ENCODE results near the gene TUBB.

The TUBB gene

DNA sequence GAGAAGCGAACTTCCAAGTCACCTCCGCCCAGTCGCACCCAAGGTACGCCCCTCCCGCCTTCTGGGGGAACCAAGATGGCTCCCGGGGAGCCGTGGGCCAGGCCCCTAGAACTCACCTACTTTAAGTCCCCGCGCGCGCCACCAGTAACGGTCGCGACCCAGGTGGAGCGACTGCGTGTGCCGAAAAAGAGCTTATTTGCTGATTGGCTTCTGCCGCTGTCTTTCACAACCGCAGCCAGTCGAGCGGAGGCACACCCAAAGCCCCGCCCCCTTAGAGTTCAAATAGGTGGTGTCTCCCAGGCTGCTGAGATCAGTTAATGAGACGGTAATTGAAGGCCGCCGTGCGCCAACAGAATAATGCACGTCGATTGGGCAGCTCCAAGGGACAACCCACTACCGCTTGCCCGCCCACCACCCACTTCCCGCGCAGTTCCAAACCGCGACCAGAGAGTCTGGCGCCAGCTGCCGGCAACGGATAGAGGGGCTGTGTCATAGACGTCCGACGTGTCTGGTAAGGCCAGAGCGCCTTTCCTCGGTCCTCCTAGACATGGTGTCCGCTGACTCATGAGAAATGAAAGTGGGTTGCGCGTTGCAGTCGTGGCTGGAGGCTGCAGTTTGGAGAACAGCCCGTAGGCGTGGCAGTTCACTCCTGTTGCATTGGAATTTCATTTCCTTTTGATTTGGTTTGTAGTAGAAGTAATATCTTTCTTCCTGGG lies 2.9 kb upstream of the TUBB start, which contains the start of gene MDC1 (continued):
- TF ChIP-seq ZBTB20 (tag by site-specific recombination; IDR thresholded peaks at IDR 0.05): no peak; the same call in 1 of the 2 replicates
- TF ChIP-seq INSM2 (tag by site-specific recombination; IDR thresholded peaks at IDR 0.05): peak; percentile 92
- TF ChIP-seq, protein P1, sequence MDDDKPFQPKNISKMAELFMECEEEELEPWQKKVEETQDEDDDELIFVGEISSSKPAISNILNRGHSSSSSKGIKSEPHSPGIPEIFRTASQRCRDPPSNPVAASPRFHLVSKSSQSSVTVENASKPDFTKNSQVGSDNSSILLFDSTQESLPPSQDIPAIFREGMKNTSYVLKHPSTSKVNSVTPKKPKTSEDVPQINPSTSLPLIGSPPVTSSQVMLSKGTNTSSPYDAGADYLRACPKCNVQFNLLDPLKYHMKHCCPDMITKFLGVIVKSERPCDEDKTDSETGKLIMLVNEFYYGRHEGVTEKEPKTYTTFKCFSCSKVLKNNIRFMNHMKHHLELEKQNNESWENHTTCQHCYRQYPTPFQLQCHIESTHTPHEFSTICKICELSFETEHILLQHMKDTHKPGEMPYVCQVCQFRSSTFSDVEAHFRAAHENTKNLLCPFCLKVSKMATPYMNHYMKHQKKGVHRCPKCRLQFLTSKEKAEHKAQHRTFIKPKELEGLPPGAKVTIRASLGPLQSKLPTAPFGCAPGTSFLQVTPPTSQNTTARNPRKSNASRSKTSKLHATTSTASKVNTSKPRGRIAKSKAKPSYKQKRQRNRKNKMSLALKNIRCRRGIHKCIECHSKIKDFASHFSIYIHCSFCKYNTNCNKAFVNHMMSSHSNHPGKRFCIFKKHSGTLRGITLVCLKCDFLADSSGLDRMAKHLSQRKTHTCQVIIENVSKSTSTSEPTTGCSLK (tag by site-specific recombination; IDR thresholded peaks at IDR 0.05): no peak
- no peak for TF ChIP-seq ZNF239 (tag by site-specific recombination; IDR thresholded peaks at IDR 0.05)
- TF ChIP-seq ZNF202 (tag by site-specific recombination; IDR thresholded peaks at IDR 0.05; ENCODE audit: borderline replicate concordance): no peak
- TF ChIP-seq CTCF (tag by site-specific recombination; IDR thresholded peaks at IDR 0.05): peak; percentile 86
- TF ChIP-seq KLF1 (tag by site-specific recombination; IDR thresholded peaks at IDR 0.05): peak; percentile 81
- TF ChIP-seq ZNF248 (tag by site-specific recombination; IDR thresholded peaks at IDR 0.05): no peak
- TF ChIP-seq ZNF785 (tag by site-specific recombination; IDR thresholded peaks at IDR 0.05): no peak
- TF ChIP-seq ZNF26 (tag by site-specific recombination; IDR thresholded peaks at IDR 0.05): no peak
- TF ChIP-seq OVOL3 (tag by site-specific recombination; IDR thresholded peaks at IDR 0.05): no peak; the same call in 1 of the 2 replicates
- no peak for TF ChIP-seq ZNF704 (tag by site-specific recombination; IDR thresholded peaks at IDR 0.05)
- TF ChIP-seq ZNF580 (tag by site-specific recombination; IDR thresholded peaks at IDR 0.05): peak; percentile 81
- peak; percentile 37; the same call in 1 of the 2 replicates for TF ChIP-seq IKZF3 (tag by site-specific recombination; IDR thresholded peaks at IDR 0.05)
- TF ChIP-seq, protein P2, sequence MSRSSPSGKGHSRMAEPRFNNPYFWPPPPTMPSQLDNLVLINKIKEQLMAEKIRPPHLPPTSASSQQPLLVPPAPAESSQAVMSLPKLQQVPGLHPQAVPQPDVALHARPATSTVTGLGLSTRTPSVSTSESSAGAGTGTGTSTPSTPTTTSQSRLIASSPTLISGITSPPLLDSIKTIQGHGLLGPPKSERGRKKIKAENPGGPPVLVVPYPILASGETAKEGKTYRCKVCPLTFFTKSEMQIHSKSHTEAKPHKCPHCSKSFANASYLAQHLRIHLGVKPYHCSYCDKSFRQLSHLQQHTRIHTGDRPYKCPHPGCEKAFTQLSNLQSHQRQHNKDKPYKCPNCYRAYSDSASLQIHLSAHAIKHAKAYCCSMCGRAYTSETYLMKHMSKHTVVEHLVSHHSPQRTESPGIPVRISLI (tag by site-specific recombination; IDR thresholded peaks at IDR 0.05): no peak
- peak; percentile 32 for TF ChIP-seq WT1 (tag by site-specific recombination; IDR thresholded peaks at IDR 0.05)
- 0 out of 2 replicates have a peak, but pooled peaks have one; percentile 16 for TF ChIP-seq TCF7L2 (IDR thresholded peaks at IDR 0.05; ENCODE audit: borderline replicate concordance, low read depth, low read length)
- peak; percentile 28 for TF ChIP-seq ZBTB11 (tag by site-specific recombination; conservative IDR thresholded peaks at IDR 0.05; ENCODE audit: low read depth)
- TF ChIP-seq SCRT2 (tag by site-specific recombination; IDR thresholded peaks at IDR 0.05): peak; percentile 99
- peak; percentile 84 for TF ChIP-seq EGR2 (tag by site-specific recombination; IDR thresholded peaks at IDR 0.05; ENCODE audit: low read depth)
- TF ChIP-seq ZNF623 (tag by site-specific recombination; IDR thresholded peaks at IDR 0.05): peak; percentile 10; the same call in 1 of the 2 replicates
- TF ChIP-seq ZNF121 (tag by site-specific recombination; IDR thresholded peaks at IDR 0.05): no peak
- TF ChIP-seq ZNF660 (tag by site-specific recombination; IDR thresholded peaks at IDR 0.05): peak; percentile 96
- TF ChIP-seq ZXDB (tag by site-specific recombination; IDR thresholded peaks at IDR 0.05): peak; percentile 96
- no peak for TF ChIP-seq ZNF221 (tag by site-specific recombination; IDR thresholded peaks at IDR 0.05; ENCODE audit: borderline replicate concordance)
- no peak for TF ChIP-seq ZNF677 (tag by site-specific recombination; IDR thresholded peaks at IDR 0.05)
